ENCODE results near the gene LRRFIP1. TPM values are rescaled to one million over a fixed set of nuclear protein-coding genes. Genes with fewer than 3 reads are reported as not detected.

Gene LRRFIP1
- polyA plus RNA-seq, 1 donor from 2014 or later = 96.3 TPM

- H3K27ac ChIP-seq (ENCODE audit: low read length) = peak overlapping the region; percentile 23
- no peaks in the 10 kb centered on the region for H4K20me1 ChIP-seq (ENCODE audit: insufficient read depth)
- H3K9me2 ChIP-seq (ENCODE audit: insufficient read depth, low read length) = no peaks in the 10 kb centered on the region
- no peaks in the 10 kb centered on the region for H3K27me3 ChIP-seq (ENCODE audit: insufficient read depth, low read depth, low read length)
- H3K79me2 ChIP-seq (replicated peaks; ENCODE audit: insufficient read depth, low read length) = no peaks in the 10 kb centered on the region
- no peak overlapping the region for H3K9ac ChIP-seq (ENCODE audit: low read length)
- no peaks in the 10 kb centered on the region for H3K36me3 ChIP-seq (ENCODE audit: insufficient read depth, low read length)
- no peaks in the 10 kb centered on the region for H3F3A ChIP-seq (ENCODE audit: insufficient read depth, low read length, poor library complexity, severe bottlenecking)
- H2AFZ ChIP-seq (ENCODE audit: low read depth, low read length) = no peak overlapping the region
- H3K4me3 ChIP-seq (ENCODE audit: low read length) = peak overlapping the region; percentile 32
- H3K4me2 ChIP-seq (ENCODE audit: low read length) = peak overlapping the region; percentile 17
- H3K9me3 ChIP-seq (ENCODE audit: low read length) = no peaks in the 10 kb centered on the region
- TF ChIP-seq RAD21 (conservative IDR thresholded peaks at IDR 0.05) (no peak), POLR2AphosphoS5 (IDR thresholded peaks at IDR 0.05) (no peak), CTCF (IDR thresholded peaks at IDR 0.05; ENCODE audit: poor library complexity, severe bottlenecking) (no peak), EP300 (conservative IDR thresholded peaks at IDR 0.05; ENCODE audit: poor library complexity, severe bottlenecking) (no peak), TAF1 (IDR thresholded peaks at IDR 0.05; ENCODE audit: low read depth) (no peak), SMC3 (conservative IDR thresholded peaks at IDR 0.05; ENCODE audit: poor library complexity) (no peak), REST (IDR thresholded peaks at IDR 0.05; ENCODE audit: borderline replicate concordance) (no peak), MXI1 (conservative IDR thresholded peaks at IDR 0.05; ENCODE audit: poor library complexity, severe bottlenecking) (no peak), EZH2 (IDR thresholded peaks at IDR 0.05; ENCODE audit: borderline replicate concordance, insufficient read depth, low read length, poor library complexity, severe bottlenecking) (no peak)
Observed at GRCh38 chr2:237714690-237715458, 87.5 kb downstream of the LRRFIP1 start.

- Histone ChIP-seq H3K4me2 (ENCODE audit: low read length) (peak overlapping the region; percentile 17), H2AFZ (ENCODE audit: low read depth, low read length) (no peak overlapping the region), H3K9me2 (ENCODE audit: insufficient read depth, low read length) (no peaks in the 10 kb centered on the region), H3K4me3 (ENCODE audit: low read length) (peak overlapping the region; percentile 32), H3K9me3 (ENCODE audit: low read length) (no peaks in the 10 kb centered on the region), H3K79me2 (replicated peaks; ENCODE audit: insufficient read depth, low read length) (no peaks in the 10 kb centered on the region), H4K20me1 (ENCODE audit: insufficient read depth) (no peaks in the 10 kb centered on the region), H3K36me3 (ENCODE audit: insufficient read depth, low read length) (no peaks in the 10 kb centered on the region), H3K27me3 (ENCODE audit: insufficient read depth, low read depth, low read length) (no peaks in the 10 kb centered on the region), H3K9ac (ENCODE audit: low read length) (no peak overlapping the region), H3F3A (ENCODE audit: insufficient read depth, low read length, poor library complexity, severe bottlenecking) (no peaks in the 10 kb centered on the region), H3K27ac (ENCODE audit: low read length) (peak overlapping the region; percentile 23)
- TF ChIP-seq EP300 (conservative IDR thresholded peaks at IDR 0.05; ENCODE audit: poor library complexity, severe bottlenecking) (peak; percentile 18), REST (IDR thresholded peaks at IDR 0.05; ENCODE audit: borderline replicate concordance) (no peak), POLR2AphosphoS5 (IDR thresholded peaks at IDR 0.05) (peak; percentile 25), CTCF (IDR thresholded peaks at IDR 0.05; ENCODE audit: poor library complexity, severe bottlenecking) (no peak), RAD21 (conservative IDR thresholded peaks at IDR 0.05) (peak; percentile 23), EZH2 (IDR thresholded peaks at IDR 0.05; ENCODE audit: borderline replicate concordance, insufficient read depth, low read length, poor library complexity, severe bottlenecking) (no peak), MXI1 (conservative IDR thresholded peaks at IDR 0.05; ENCODE audit: poor library complexity, severe bottlenecking) (peak; percentile 41), TAF1 (IDR thresholded peaks at IDR 0.05; ENCODE audit: low read depth) (no peak), SMC3 (conservative IDR thresholded peaks at IDR 0.05; ENCODE audit: poor library complexity) (no peak)
Observed at GRCh38 chr2:237715459-237715947, 88.1 kb downstream of the LRRFIP1 start.
